Urinary bladder (tissue), 4 donors: Measurements from ENCODE around the gene ATF4. TPM values are rescaled to one million over a fixed set of nuclear protein-coding genes. Genes with fewer than 3 reads are reported as not detected.

Source experiments
- DNase-seq: peaks from one replicate; pipeline ENCODE4 v3.0.0-alpha.2; 2015; ENCODE audit errors: extremely low spot score
- H3K27ac ChIP-seq: one replicate; pipeline ENCODE4 v1.5.1; 2013; ENCODE audit warnings: low read depth, mild to moderate bottlenecking, moderate library complexity
- H3K36me3 ChIP-seq: one replicate; pipeline ENCODE4 v1.6.1; 2013; ENCODE audit warnings: mild to moderate bottlenecking, moderate library complexity; ENCODE audit not compliant: insufficient read depth
- H3K4me1 ChIP-seq: one replicate; pipeline ENCODE4 v1.6.1; 2013; ENCODE audit warnings: mild to moderate bottlenecking, moderate library complexity; ENCODE audit not compliant: insufficient read depth
- H3K4me3 ChIP-seq: one replicate; pipeline ENCODE4 v1.5.1; 2013; ENCODE audit warnings: low read depth, low read length
- whole genome bisulfite sequencing: extraction: QIAGEN DNeasy Blood & Tissue Kit; methylation state at CpG from one replicate; pipeline ENCODE4 v1.1.7; 2013; 5-methylcytosine and 5-hydroxymethylcytosine counted together
- polyA plus RNA-seq: library from polyadenylated mRNA; stranded (reverse); fragments of 200-250 nt; gene quantifications from one replicate; pipeline ENCODE4 v1.2.3, GENCODE V29; 2013
- total RNA-seq: library from RNA; depleted of rRNA; stranded (reverse); fragments of >200 nt; gene quantifications from one replicate; pipeline ENCODE4 v1.2.3, GENCODE V29; 2014
- donor health status: healthy with polysubstance abuse.
- donor health status: healthy.

ATF4 gene
- total RNA-seq, result 154 TPM
- polyA plus RNA-seq, result 633 TPM

DNA sequence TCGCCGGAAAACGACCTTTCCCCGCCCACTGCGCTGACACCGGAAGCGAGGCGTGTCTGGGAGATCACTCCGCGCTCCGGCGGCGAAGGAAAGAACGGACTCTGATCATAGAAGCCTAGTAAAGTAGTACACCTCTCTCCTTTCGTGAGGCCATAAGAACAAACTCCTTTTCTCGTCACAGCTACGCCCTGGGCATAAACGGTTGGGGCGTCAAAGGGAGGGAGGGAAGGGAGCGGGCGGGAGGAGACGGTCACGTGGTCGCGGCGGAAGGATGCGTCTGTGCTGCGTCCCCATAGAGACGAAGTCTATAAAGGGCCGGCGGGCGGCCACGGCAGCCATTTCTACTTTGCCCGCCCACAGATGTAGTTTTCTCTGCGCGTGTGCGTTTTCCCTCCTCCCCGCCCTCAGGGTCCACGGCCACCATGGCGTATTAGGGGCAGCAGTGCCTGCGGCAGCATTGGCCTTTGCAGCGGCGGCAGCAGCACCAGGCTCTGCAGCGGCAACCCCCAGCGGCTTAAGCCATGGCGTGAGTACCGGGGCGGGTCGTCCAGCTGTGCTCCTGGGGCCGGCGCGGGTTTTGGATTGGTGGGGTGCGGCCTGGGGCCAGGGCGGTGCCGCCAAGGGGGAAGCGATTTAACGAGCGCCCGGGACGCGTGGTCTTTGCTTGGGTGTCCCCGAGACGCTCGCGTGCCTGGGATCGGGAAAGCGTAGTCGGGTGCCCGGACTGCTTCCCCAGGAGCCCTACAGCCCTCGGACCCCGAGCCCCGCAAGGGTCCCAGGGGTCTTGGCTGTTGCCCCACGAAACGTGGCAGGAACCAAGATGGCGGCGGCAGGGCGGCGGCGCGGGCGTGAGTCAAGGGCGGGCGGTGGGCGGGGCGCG is at the start of gene ATF4:
Gene ATF4, plus strand, starts transcription at position 337 of the 880 bp plus-strand sequence. CDS start 884 bp downstream, outside the sequence.
- under 1% methylated on average over 86 of the region's 86 CpGs for WGBS
- no peak for DNase-seq
- H3K27ac ChIP-seq, result peak within 1 kb of the TSS; percentile 99
- peak within 1 kb of the TSS; percentile 89 for H3K4me3 ChIP-seq
- H3K4me1 ChIP-seq, result no peaks in the 10 kb centered on the region
- H3K36me3 ChIP-seq, result no peaks in the 10 kb centered on the region

- no peak for DNase-seq
- Histone ChIP-seq H3K4me3 (no peak overlapping the region), H3K27ac (no peak overlapping the region), H3K4me1 (no peaks in the 10 kb centered on the region), H3K36me3 (no peaks in the 10 kb centered on the region)
- 39% methylated on average over 13 of the region's 13 CpGs for WGBS
These were observed 48.8 kb upstream of the ATF4 start for GRCh38 chr22:39471381-39472141.

DNA sequence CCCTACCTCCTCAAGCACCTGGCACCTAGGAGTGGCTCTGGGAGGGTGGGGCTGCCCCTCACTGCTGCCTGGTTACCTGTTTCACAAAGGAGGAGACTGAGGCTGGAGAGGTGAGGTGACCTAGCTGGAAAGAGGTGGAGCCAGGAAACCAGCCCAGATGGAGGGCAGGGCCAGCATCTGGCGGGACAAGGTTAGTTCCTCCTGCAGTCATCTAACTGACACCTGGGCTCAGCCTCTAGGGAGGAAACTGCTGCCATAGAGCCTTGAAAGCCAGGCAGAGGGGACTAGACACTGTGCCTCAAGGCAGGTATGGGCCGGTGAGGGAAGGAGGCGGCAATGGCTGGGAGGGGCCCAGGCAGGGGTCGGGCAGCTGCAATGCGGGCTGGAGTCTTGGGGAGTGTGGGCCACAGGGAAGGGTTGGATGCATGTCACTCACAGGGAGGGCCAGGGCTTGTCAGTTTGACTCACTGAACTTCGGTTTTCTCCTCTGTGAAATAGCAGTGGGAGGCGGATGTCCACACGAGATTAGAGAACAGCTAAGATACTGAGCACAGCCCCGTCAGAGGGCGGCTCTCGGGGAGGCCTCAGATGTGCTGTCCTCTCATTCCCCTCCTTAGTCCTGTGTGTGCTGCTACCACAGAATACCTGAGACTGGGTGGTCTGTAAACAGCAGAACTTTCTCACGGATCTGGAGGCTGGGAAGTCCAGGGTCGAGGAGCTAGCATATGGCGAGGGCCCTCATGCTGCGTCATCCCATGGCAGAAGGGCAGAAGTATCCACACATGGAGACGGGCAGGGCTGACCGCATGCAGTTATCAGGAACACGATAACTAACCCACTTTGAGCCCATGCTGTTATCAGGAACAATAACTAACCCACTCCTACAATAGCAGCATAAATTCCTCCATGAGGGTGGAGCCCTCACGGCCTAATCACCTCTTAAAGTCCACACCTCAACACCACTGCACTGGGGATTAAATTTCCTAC is 47.5 kb upstream of the ATF4 start:
- WGBS, result 79% methylated on average over 19 of the region's 19 CpGs
- Histone ChIP-seq H3K27ac (no peak overlapping the region), H3K4me3 (no peak overlapping the region), H3K36me3 (no peaks in the 10 kb centered on the region), H3K4me1 (no peaks in the 10 kb centered on the region)
- no peak for DNase-seq

GRCh38 chr22:39473851-39474250 is 46.5 kb upstream of the ATF4 start:
- DNase-seq, result no peak
- H3K36me3 ChIP-seq, result no peaks in the 10 kb centered on the region
- H3K4me3 ChIP-seq, result no peak overlapping the region
- H3K4me1 ChIP-seq, result no peaks in the 10 kb centered on the region
- no peak overlapping the region for H3K27ac ChIP-seq
- 98% methylated on average over 5 of the region's 5 CpGs for WGBS

GRCh38 chr22:39474351-39475111 is 45.8 kb upstream of the ATF4 start:
- 48% methylated on average over 11 of the region's 11 CpGs for WGBS
- no peaks in the 10 kb centered on the region for H3K36me3 ChIP-seq
- no peak for DNase-seq
- no peaks in the 10 kb centered on the region for H3K4me1 ChIP-seq
- H3K27ac ChIP-seq, result no peak overlapping the region
- H3K4me3 ChIP-seq, result no peak overlapping the region

DNA sequence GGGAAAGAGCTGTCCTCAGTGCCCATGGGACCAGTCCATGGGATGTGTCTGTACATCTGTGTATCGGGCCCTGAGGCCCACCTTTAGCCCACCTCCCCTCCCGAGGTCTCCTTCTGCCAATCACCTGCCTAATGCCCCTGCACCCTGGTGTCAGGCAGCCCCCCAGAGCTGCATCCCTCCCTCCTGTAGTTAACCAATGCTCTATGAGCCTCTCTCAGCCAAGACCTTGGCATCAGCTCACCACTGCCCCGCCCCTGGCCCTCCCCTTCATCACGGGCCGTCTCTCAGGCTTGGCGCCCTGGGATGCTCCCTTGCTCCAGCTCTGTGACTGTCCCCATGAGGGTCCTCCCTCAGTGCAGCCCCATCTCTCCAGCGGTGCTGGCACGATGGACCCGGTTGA is 45.0 kb upstream of the ATF4 start:
- H3K36me3 ChIP-seq, result no peaks in the 10 kb centered on the region
- H3K4me1 ChIP-seq, result no peaks in the 10 kb centered on the region
- 57% methylated on average over 9 of the region's 9 CpGs for WGBS
- no peak overlapping the region for H3K4me3 ChIP-seq
- DNase-seq, result no peak
- H3K27ac ChIP-seq, result no peak overlapping the region

DNA sequence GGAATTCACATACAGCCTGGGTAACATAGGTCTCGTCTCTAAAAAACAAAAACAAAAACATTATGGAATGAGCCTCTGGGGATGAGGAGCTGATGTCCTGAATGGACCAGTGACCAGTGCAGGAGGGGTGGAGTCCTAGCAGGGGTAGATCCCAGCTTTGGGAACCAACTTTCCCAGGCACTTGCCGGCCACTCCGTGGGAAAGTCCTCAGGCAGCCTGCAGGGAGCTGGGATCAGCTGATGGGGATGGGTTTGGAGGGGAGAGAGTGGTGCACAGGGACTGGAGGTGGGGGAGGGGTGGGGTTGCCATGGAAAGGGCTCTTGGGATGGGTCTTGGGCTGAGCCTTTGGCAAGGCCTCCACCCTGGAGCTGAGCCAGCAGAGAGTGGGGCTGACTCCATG is 44.5 kb upstream of the ATF4 start:
- 67% methylated on average over 3 of the region's 3 CpGs for WGBS

DNA sequence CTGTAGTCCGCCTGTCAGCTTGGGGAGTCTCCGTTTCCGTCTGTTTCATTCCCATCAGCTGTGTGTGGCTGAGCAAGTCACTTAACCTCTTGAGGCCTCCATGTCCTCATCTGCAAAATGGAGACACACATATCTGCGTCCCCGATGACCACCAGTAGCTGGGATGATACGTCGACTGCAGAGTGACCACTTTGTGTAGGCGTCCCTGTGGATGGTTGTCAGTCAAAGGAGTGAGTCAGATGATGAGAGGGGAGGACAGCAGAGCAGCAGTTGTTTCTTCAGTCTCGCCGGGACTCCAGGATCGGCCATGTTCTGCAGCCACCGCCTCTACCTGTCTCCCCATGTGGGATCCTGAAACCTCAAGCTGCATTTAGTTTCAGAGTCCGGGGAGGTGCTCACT is 43.7 kb upstream of the ATF4 start:
- Histone ChIP-seq H3K27ac (no peak overlapping the region), H3K4me3 (no peak overlapping the region), H3K36me3 (no peaks in the 10 kb centered on the region), H3K4me1 (no peaks in the 10 kb centered on the region)
- WGBS, result 83% methylated on average over 13 of the region's 13 CpGs
- no peak for DNase-seq

More for the DNA sequence above, 44.5 kb upstream of the ATF4 start:
- Histone ChIP-seq H3K4me1 (no peaks in the 10 kb centered on the region), H3K27ac (no peak overlapping the region), H3K36me3 (no peaks in the 10 kb centered on the region), H3K4me3 (no peak overlapping the region)
- DNase-seq, result no peak

DNA sequence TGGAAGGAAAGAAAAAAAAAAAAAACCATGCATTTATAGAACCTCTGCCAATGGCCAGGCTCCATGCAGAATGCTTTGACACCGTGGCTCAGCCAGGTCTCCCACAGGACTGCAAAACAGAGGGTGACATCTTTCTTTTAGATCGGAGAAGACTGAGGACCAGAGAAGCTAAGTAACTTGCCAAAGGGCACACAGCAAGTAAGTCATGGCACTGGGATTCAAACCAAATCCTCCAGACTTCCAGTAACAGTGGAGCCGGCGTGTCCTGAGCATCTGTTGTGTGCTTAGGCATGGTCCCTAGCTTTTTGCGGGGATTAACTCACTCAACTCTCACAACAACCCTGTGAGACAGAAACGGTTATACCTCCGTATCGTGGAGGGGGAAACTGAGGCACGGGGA is 42.8 kb upstream of the ATF4 start:
- Histone ChIP-seq H3K36me3 (no peaks in the 10 kb centered on the region), H3K4me3 (no peak overlapping the region), H3K4me1 (no peaks in the 10 kb centered on the region), H3K27ac (no peak overlapping the region)
- WGBS, result 92% methylated on average over 9 of the region's 9 CpGs
- no peak for DNase-seq

GRCh38 chr22:39478441-39478850 is 41.9 kb upstream of the ATF4 start:
- H3K27ac ChIP-seq, result no peak overlapping the region
- no peaks in the 10 kb centered on the region for H3K4me1 ChIP-seq
- DNase-seq, result no peak
- H3K36me3 ChIP-seq, result no peaks in the 10 kb centered on the region
- 54% methylated on average over 9 of the region's 9 CpGs for WGBS
- no peak overlapping the region for H3K4me3 ChIP-seq

GRCh38 chr22:39479254-39479653 is 41.1 kb upstream of the ATF4 start:
- H3K27ac ChIP-seq, result no peak overlapping the region
- H3K4me3 ChIP-seq, result no peak overlapping the region
- no peaks in the 10 kb centered on the region for H3K36me3 ChIP-seq
- 88% methylated on average over 3 of the region's 3 CpGs for WGBS
- no peaks in the 10 kb centered on the region for H3K4me1 ChIP-seq
- no peak for DNase-seq

GRCh38 chr22:39480557-39480956 is 39.8 kb upstream of the ATF4 start:
- H3K27ac ChIP-seq, result no peak overlapping the region
- H3K4me1 ChIP-seq, result no peaks in the 10 kb centered on the region
- H3K36me3 ChIP-seq, result no peaks in the 10 kb centered on the region
- H3K4me3 ChIP-seq, result no peak overlapping the region
- WGBS, result 95% methylated on average over 1 of the region's 1 CpG
- DNase-seq, result no peak
